C1 segment of cervical spinal cord (tissue), 14 donors: ENCODE data around the gene ETV6.

Experiments
- DNase-seq, 14 donors: peaks; one replicate each; lab custom pipeline; 2025; lab: John Stamatoyannopoulos, UW

Gene ETV6

DNA sequence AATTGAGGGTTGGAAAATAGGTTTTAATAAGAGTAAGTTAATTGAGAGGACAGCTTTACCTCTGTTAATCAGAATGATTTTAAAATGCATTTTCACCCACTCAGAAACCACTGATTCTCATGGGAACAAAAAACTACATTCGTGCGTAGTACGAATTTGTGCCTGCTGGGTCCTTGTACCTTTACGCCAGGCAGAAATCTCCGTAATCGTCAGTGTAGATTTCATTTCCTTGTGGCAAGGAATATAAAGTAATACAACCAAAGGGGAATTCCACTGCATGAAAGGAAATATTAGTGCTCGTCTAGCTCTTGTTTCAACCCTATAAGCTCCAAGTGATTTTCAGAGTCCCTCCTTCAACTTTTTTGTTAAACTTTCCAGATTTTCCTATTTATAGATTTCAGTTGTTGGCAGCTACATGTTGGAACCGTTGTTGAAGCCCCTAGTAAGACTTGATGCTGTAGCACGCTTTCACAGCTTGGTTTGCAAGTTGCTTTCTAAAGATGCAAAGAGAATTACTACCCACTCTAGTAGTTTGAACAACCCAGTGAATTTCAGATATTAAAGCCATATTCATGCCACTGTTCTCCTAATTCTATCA lies 90.6 kb downstream of the ETV6 start:
- no peak for DNase-seq

DNA sequence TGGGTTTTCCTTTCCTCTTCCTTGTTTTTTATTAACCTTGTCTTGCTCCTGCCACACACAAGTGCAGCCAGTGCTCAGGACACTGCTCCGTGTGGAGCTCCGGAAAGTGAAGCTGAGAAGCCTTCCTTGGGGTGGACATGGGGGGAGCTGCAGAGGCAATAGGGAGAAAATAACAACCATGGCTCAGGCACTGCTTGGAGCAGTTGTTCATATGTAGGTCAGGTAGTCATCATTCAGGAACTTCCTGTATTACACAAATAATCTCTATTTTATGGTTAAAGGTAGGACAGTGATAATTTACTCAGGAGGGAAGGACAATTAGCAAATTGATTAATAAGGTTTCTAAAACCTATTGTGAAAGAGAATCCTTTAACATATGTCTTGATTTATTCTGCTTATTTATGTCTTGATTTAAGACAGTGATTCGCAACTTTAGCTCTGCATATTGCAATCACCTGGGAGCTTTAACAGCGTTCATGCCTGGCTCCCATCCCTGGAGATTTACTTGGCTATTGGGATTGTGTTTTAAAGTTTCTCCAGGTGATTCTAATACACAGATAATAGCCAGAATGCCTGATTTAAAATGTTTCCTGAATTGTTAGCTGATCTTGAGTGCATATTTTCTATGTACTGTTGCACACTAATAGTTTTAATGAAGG lies 92.1 kb downstream of the ETV6 start:
- no peak for DNase-seq

DNA sequence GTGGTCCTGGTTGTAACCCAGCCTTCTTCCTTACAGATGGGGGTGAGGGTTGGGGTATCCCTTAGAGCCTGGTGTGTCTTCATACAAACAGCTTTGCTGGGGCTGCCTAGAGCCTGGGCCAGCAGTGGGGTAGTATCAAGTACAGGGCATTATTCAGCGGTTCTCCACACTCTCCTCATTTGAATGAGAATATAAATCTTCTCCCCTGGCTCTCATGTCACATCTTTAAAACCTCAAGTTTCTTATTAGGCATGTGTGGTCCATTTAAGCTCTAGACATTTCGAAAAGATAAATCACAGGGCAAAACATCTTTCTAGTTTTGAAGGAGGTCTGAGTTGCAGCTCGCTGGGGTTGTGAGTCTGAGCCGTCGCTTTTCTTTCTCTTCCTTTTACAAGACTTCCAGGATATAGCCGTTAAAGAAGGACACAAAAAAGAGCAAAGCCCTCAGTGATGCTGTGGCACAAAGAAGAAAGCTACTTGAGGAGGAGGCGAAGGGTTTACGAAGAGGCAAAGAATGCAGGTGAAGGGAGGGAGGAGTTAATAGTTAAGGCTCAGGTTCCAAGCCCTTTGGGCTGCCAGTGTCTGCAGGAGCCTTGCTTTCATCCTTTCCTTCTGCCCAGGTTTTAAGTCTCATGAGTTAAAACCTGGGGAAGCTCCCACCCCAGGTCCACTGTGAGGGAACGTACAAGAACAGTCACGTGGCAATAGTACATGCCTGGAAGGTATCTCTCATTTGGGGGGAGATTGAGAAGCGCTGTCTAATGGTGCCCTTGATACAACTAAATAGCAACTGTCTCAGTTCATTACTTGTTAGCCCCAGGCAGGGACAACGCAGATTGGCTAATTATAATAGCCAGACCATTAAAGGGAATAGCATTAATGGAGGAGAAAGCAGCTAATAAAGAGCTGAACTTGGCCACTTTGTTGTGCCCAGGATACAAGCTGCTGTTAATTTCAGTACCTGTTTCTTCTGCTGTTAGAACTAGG lies 94.2 kb downstream of the ETV6 start:
- no peak for DNase-seq

DNA sequence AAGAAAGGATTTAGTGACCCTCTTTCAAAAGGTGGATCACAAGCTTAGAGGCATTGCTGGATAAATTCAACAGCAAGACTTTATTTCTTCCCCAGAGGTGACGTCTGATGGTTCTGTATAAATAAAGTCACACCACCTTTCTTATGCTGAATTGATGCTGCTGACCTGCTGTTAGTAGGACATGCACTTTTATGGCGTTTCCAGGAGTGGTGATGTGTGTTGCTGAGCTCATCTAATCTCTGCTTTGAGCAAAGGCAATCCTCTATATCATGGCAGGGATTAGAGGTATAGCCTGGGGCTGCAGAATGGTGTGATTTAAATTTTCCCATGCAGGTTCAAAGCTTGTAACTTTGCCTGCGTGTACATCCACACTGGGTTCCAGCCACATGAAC lies 94.9 kb downstream of the ETV6 start:
- DNase-seq: no peak

DNA sequence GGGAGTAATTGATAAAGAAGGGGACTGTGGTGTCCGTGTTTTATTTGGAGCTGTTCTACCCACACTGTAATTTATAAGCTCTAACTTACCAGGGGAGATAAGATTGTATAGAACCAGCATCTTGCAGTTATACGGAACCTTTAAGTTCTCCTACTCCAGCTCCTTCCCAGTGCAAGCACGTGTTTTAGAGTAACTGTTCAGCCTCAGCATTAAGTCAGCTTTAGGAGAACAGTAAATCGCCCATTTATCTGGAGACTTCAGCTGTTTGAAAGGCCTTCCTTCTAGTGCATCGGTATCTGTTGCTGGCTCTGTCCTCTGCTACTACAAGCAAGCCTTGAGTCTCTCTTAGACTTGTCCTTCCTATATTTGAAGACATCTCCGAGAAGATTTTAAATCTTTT lies 95.6 kb downstream of the ETV6 start:
- DNase-seq: no peak

DNA sequence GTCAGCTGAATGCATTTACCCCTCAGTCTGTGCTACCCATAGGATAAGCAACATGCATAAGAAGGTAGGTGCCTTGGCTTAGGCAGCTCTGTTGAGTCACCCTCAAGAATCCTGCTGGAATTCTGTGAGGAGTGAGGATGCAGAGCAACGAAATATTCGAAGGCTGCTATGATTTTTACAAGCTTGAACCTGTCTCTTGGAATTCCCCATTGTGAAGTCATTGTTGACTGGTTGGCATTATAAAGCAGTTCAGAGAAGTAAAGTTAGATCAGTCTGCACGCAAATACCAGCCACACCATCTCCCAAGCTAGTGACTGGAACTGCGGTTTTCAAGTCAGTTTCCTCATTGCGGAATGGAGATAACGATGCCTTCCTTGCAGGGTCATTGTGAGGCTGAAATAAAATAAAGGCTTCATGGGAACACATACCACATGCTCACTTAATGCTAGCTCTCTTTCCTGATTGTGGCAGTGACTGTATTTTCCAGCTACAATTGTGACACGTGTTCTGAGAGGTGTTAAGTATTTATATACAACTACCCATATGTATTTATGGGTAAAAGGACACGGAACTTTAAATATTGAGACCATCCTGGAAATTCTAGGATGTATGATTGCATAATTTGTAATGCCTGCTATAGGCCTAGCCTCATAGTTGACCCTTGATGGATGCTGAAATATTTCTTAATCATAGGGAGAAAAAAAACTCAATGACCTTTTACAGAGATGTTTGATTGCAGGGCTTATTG lies 96.7 kb downstream of the ETV6 start:
- DNase-seq: peak in 2 of 14 donors; percentile 16 to 23

DNA sequence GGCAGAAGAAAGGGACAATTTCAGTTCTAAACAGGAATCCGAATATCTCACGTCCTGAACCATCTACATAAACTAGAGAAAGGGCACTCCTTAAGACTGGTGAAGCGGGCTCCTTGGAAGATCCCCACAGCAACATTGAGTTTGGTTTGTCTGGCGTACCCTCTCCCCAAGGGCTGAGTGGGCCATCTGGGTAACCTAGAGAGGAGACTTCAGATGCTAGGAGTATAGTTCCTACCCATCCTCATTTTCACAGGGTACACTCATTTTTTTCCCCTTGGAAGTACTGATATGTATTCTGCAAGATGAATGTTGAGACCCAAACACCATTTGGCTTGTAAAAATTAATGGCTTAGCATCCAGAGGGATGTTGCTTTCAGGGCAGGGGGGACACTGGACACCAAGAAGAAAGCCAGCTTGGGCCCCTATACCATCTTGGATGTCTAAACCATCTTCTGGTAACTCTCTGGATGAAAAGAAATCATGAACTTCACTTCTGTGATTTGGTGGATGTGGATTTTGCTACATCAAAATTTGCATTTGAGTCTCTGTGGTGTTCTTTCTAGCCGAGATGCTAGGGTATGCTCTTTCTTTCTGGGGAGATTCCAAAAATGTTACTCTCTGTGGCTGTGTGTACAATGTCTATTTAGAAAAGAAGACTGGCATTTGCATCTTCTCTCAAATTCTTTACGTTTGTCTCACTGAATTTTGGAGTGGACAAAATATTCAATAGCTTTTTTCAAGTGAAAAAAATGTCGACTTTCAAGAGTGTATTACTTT lies 97.7 kb downstream of the ETV6 start:
- no peak for DNase-seq

DNA sequence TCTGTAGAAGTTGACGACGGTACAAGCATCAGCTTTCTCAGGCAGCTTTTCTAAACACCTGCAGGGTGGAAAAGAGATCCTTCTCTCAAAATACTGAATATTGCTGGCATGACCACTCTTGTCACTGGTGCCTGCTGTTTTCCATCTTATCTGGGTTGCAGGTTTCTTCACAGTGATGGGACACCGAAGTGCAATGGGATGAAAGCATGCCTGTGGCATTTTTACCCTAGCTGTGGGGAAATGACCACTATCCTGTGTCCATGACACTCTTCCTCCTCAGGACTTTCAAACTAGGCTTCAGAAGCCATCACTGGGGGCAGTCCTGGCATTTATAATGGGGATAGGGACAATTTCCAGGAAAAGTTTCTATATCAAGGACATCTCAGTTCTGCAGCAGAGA lies 98.5 kb downstream of the ETV6 start:
- DNase-seq: no peak

DNA sequence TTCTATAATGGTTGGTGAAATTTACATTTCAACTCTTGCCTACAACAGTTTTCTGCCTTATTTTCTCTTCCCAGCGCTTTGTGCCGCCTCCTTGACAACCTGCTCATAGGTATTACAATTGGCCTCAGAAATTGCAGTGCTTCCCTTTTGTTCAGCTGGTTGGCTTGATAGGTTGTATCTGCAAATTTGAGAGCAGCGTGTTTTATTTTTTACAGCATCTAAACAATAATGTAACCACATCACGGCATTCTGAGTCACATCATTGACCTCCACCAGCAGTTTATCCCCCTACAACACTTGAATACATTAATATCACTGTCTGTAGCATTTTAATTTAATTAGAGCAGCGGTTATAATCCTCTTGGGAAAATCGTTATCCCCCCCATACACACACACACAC lies 99.4 kb downstream of the ETV6 start:
- no peak for DNase-seq

DNA sequence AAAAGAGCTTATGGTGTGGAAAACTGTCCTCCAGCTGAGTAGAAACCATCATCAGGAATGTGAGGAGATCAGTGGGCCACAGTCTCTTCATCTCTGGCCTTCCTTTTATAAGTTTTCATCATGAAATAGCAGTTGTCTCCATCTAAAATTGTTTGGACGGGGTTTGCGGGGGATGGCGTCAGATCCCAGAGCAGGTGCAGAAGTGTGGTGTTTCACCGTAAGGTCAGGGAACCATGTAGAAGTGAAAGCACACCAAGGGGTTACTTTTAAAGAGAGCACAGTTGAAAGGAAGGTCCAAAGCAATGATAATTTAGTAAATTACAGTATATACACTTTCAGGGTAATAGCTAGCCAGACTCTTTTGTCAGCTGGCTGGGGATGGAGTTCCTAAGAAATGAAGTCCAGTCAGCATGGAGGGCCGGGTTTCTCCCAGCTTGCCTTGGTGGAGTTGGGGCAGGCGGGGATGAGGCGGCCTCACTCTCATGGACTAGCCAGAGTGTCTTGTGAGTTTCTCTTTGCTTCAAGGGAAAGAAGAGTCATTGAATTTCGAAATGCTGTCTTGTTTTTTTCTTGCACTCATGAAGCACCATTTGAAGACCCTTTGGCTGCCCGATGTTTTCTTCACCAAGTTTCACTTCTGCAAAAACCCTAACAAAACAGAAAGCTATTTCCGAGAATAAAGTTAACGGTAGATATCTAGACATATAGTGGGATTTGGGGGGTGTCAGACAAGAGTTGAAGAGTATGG lies 100.6 kb downstream of the ETV6 start:
- DNase-seq: peak in 1 of 14 donors; percentile 9

DNA sequence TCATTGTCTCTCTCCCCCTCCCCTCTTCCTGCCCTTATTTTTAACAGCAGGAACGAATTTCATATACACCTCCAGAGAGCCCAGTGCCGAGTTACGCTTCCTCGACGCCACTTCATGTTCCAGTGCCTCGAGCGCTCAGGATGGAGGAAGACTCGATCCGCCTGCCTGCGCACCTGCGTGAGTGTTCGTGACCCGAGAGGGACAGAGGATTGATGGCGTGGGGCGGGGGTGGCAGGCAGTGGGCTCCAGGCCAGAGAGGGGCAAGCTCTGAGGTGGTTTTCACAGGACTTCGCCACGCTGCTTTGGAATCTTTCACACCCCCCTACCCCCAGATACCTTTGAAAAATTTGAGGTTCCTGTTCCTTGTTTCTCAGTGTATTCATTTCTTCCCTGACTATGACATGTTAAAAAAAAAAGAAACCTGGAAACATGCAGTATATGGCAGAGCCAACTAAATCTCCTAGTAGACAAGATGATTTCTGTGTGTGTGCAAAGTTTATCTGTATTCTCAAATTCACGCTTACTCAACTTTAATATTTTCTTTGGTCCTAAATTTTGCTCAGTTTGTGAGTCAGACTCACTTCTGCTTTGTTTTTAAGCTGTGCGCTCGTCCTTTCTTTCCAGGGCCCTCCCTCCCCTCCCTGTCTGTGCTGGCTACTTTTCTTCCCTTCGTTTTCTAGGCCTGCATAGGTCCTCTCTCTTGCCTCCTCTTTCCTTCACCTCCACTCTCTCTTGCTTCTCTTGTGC lies 103.1 kb downstream of the ETV6 start:
- DNase-seq: no peak

DNA sequence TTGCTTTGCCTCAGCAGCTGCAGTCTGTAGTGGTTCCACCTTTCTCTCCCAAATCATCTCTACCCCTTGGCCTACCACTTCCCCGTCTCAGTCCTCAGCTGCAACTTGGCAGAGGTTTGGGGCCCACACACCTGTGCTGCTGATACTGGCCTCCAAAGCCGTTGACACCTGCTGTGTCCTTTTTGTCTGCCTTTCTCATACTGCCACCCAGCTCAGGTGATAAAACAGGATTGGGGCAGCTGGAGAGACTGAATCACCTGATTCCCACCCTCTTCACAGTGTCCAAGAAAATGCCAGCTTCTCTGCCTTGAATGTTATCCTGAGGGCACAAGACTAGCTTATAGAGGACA lies 103.7 kb downstream of the ETV6 start:
- no peak for DNase-seq

DNA sequence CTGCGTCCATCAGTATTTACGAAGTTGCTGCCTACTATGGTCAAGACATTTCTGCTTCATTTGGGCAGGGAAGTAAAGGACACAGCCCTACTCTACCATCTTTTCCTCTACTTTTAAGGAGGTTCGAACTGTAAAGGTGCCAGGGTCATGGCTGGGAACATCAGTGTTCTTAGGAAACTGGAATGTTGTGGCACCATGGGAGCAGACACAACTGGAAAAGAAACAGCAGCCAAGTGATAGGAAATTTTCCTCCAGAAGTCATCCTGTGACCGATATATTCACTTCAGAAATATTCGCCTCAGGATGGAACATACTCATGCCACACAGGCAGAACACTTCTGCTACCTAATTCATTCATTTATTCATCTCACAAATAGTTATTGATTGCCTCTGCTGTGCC lies 104.4 kb downstream of the ETV6 start:
- DNase-seq: no peak

DNA sequence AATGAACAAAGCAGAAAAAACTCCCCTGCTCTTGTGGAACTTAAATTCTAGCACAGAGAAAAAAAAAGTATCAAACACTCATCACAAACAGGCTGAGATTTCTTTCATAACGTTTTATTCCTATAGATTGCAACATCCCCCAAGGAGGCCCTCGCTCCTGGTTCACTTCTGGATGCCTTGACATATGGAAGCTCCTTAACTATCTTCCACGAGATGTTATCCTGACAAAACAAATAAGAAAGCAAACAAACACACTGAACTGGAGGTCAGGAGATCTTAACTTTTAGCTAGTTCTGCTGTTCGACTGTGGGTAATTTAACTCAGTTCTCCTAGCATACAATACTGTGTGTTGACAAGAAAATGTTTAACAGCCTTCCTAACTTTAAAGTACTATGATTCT lies 104.8 kb downstream of the ETV6 start:
- DNase-seq: no peak

DNA sequence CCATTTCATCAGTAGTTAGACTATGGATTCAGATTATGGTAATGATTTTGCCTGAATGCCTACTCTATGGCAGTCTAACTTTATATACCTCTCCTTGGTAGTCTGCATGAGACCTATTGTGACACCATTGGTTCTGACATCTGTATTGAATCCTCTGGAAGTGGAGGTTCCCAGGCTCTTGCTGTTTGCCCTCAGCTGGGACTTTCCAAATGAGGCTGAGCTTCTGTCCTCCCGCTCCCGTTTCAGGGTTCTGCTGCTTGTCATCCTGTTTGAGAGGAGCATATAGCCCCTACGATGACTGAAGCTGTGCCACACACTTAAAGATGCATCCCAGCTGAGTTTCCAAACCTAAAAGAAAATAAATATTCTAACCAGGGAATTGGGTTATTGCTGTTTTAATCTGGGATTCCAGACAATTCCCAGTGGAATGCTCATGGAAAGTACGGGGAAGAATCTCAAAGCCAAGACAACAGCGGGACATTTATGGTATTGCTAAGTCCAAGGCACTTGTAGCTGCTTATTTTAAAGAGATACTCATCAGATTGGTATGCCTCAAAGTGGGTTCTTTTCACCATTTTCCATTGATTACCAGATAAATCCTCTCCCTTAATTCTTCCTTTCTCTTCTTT lies 105.9 kb downstream of the ETV6 start:
- DNase-seq: no peak

DNA sequence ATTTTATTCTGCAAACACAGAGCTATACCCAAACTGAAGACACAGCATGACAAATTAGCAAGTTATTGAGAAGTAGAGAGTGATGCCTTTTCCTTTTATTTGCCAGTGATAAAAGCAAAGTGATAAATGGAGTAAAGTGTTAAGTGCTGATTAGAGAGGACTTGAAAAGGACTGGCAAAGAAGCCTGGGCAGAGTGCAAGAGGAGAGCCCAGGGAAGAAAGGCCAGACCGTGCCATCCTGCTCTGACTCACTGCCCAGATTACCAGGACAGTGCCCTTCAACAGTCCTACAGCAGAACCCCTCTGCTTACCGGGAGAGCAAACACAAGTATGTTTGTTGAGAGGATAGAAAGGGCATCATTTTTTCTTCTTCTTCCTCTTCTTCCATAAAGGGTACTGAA lies 106.5 kb downstream of the ETV6 start:
- no peak for DNase-seq

DNA sequence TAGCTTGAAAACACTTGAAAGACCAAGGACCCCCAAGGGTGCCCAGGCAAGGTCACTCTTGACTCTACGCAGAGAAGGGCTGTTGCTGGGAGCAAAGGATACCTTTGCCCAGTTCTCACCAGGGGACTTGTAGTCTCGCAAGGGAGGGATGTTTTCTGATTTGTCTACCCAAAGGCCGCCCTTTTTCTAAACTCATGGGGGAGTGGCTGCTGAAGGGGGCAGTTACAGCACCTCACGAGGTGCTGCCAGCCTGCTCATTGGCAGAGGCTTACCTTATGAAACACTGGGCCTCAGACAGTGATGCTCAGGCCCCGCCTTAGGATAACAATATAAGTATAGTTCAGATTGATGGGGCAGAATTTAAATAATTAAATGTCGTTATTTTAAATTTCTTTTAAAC lies 107.0 kb downstream of the ETV6 start:
- no peak for DNase-seq

DNA sequence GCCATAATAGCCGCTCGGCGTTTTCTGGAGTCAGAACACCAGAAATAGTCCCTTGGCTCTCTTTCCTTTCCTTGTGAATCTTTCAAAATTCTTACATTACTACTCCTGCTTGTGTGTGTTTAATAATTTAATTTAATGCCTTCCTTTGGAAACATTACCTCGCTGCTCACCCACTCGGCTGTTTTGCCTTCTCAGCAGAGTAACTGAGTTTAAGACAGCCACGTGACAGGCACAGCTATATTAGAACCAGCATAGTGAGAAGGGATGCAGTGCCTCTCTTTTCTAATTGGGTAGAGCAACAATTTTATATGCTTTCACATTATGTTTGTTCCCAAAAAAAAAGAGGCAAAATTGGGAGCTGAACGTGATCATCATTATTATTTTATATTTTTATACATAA lies 107.6 kb downstream of the ETV6 start:
- no peak for DNase-seq

DNA sequence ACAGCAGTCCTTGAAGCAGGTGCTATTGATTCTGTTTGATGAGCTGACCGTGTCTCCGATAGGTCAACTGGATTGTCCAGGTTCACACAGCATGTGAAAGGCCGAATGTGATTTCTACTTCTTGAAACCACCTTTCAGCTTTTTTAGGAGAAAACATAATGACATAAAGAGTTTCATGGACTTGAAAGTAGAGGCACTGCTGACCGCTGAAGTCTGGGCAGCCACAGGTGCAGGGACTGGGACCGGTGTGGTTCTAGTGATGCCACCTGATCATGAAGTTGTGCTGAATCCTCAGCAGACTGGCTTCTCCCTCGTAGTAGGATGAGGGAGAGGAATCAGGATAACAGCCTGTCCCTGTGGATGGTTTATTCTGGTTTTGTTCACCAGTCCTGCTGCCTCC lies 108.1 kb downstream of the ETV6 start:
- DNase-seq: no peak
